WTC11 (cell line): ENCODE results near the gene MYH9. TPM values are rescaled to one million over a fixed set of nuclear protein-coding genes. Genes with fewer than 3 reads are reported as not detected.
A peak's percentile ranks its signal among the peaks of the same experiment; 100 is the strongest.

ENCODE experiments used
- ATAC-seq: fragments of 200-7000 bp; cut with Tn5 transposase; 2 replicates; pipeline ENCODE4 v1.10.0; 2021; ENCODE audit warnings: mild to moderate bottlenecking, moderate library complexity
- Bru-seq: library from RNA; stranded (reverse); fragments of 400-500 nt; gene quantifications from one replicate; lab custom pipeline; 2021; lab: Mats Ljungman, UMichigan
- CTCF ChIA-PET: fragments of 300-600 bp; sonication (Branson Sonifier 250); formaldehyde crosslinking; loops from one replicate; lab custom pipeline; 2021; ENCODE audit warnings: antibody characterized with exemption; lab: Charles Lee
- POLR2A ChIA-PET: fragments of 350-600 bp; sonication (Branson Sonifier 250); formaldehyde crosslinking; loops from one replicate; lab custom pipeline; 2021; ENCODE audit warnings: antibody characterized with exemption; lab: Charles Lee
- DNase-seq: peaks from one replicate; pipeline ENCODE4 v3.0.0; 2021; ENCODE audit warnings: low spot score
- H3K27ac Mint-ChIP-seq: 2 replicates; pipeline ENCODE4 v1.8.0; 2021; ENCODE audit warnings: mixed read lengths
- H3K27me3 Mint-ChIP-seq: 2 replicates; pipeline ENCODE4 v1.8.0; 2021; ENCODE audit warnings: low read depth, mild to moderate bottlenecking, moderate library complexity, mixed read lengths
- H3K36me3 Mint-ChIP-seq: 2 replicates; pipeline ENCODE4 v1.8.0; 2021; ENCODE audit warnings: mixed read lengths
- H3K4me1 Mint-ChIP-seq: 2 replicates; pipeline ENCODE4 v1.8.0; 2022; ENCODE audit warnings: mixed read lengths
- H3K4me3 Mint-ChIP-seq: 2 replicates; pipeline ENCODE4 v1.8.0; 2021; ENCODE audit warnings: mild to moderate bottlenecking, moderate library complexity, mixed read lengths
- H3K9me3 Mint-ChIP-seq: 2 replicates; pipeline ENCODE4 v1.8.0; 2021; ENCODE audit warnings: mixed read lengths
- ATF3 ChIP-seq: sonication (generic); formaldehyde crosslinking; conservative IDR thresholded peaks from 2 replicates; pipeline ENCODE4 v1.8.1; 2022; ENCODE audit warnings: mild to moderate bottlenecking, missing genetic modification reagents
- E2F5 ChIP-seq: sonication (generic); formaldehyde crosslinking; IDR thresholded peaks from 2 replicates; pipeline ENCODE4 v1.8.1; 2022; ENCODE audit warnings: mild to moderate bottlenecking, moderate library complexity, missing genetic modification reagents
- FOXK1 ChIP-seq: sonication (generic); formaldehyde crosslinking; IDR thresholded peaks from 2 replicates; pipeline ENCODE4 v1.8.0; 2022; ENCODE audit warnings: mild to moderate bottlenecking, moderate library complexity, missing genetic modification reagents
- GTF2I ChIP-seq: fragments of 250-450 bp; sonication (Bioruptor Pico); conservative IDR thresholded peaks from 2 replicates; pipeline ENCODE4 v1.4.0; 2021; ENCODE audit warnings: mild to moderate bottlenecking
- NFYB ChIP-seq: sonication (generic); formaldehyde crosslinking; conservative IDR thresholded peaks from 2 replicates; pipeline ENCODE4 v1.8.0; 2022; ENCODE audit warnings: low read depth, missing genetic modification reagents
- PRDM15 ChIP-seq: sonication (generic); formaldehyde crosslinking; IDR thresholded peaks from 2 replicates; pipeline ENCODE4 v1.8.0; 2022; ENCODE audit warnings: missing genetic modification reagents
- SP1 ChIP-seq: sonication (generic); formaldehyde crosslinking; conservative IDR thresholded peaks from 2 replicates; pipeline ENCODE4 v1.8.1; 2022; ENCODE audit warnings: missing genetic modification reagents
- STAT6 ChIP-seq: sonication (generic); formaldehyde crosslinking; conservative IDR thresholded peaks from 2 replicates; pipeline ENCODE4 v1.8.1; 2023; ENCODE audit warnings: mild to moderate bottlenecking, low read depth, missing genetic modification reagents, moderate library complexity
- ZNF219 ChIP-seq: sonication (generic); formaldehyde crosslinking; IDR thresholded peaks from 2 replicates; pipeline ENCODE4 v1.8.0; 2023; ENCODE audit warnings: missing genetic modification reagents, mild to moderate bottlenecking, borderline replicate concordance
- ZNF532 ChIP-seq: fragments of 250-450 bp; sonication (Bioruptor Pico); IDR thresholded peaks from 2 replicates; pipeline ENCODE4 v1.9.0; 2021; ENCODE audit warnings: mild to moderate bottlenecking, borderline replicate concordance
- long read RNA-seq, 3 experiments: library from RNA in 1 of 3; library from capped mRNA in 1 of 3; library from polyadenylated mRNA in 1 of 3; unstranded in 2 of 3; stranded (forward) in 1 of 3; transcript quantifications; one replicate each; pipeline ENCODE4 v2.0.0, GENCODE V29; 2021
- total RNA-seq: library from RNA; stranded (reverse); gene quantifications from 3 replicates; pipeline ENCODE4 v1.2.3, GENCODE V29; 2021

The MYH9 gene
- 272 to 288 TPM (median 277 TPM) in 3 replicates for total RNA-seq
- Bru-seq, nascent RNA = percentile 82 among the genes with signal in this experiment
- long read RNA-seq, experiment 1, full-length matches to known transcripts = 410 of 914 reads
- long read RNA-seq, experiment 1, partial matches to known transcripts = 446 of 914 reads
- long read RNA-seq, experiment 1, other reads (novel, unspliced or antisense) = 58 of 914 reads
- long read RNA-seq, experiment 2, full-length matches to known transcripts = 3 of 332 reads
- long read RNA-seq, experiment 2, partial matches to known transcripts = 198 of 332 reads
- long read RNA-seq, experiment 2, other reads (novel, unspliced or antisense) = 131 of 332 reads
- long read RNA-seq, experiment 3, partial matches to known transcripts = 2 of 3 reads
- long read RNA-seq, experiment 3, other reads (novel, unspliced or antisense) = 1 of 3 reads

- ChIA-PET CTCF (interaction anchor here (0.6 to 1.8 kb wide), 16 partner anchors 9 to 149 kb away, joined by 3 to 9 read pairs (median 4); partner anchors contain the start of gene APOL2), POLR2A (interaction anchor here (0.6 to 5.4 kb wide), 21 partner anchors 9 to 94 kb away, joined by 3 to 66 read pairs (median 5); partner anchors contain the start of gene TXN2)
- Mint-ChIP-seq H3K27ac (peak within 1 kb of the TSS; percentile 95), H3K4me1 (peaks cover 39% of the 10 kb centered on the region), H3K4me3 (peak within 1 kb of the TSS; percentile 87), H3K36me3 (peaks cover 3% of the 10 kb centered on the region), H3K9me3 (no peaks in the 10 kb centered on the region), H3K27me3 (no peaks in the 10 kb centered on the region)
- DNase-seq (peak; percentile 100), ATAC-seq (peak; percentile 93)
- TF ChIP-seq GTF2I (CRISPR knock-in tag) (peak; percentile 69; the same call in 1 of the 2 replicates), ATF3 (CRISPR knock-in tag) (no peak), PRDM15 (CRISPR knock-in tag) (0 out of 2 replicates have a peak, but pooled peaks have one; percentile 19), ZNF532 (no peak), ZNF219 (no peak), STAT6 (CRISPR knock-in tag) (no peak), E2F5 (CRISPR knock-in tag) (peak; percentile 88), FOXK1 (peak; percentile 40; the same call in 1 of the 2 replicates), NFYB (CRISPR knock-in tag) (peak; percentile 98), SP1 (CRISPR knock-in tag) (peak; percentile 100)
These were observed at the start of gene MYH9 for GRCh38 chr22:36387959-36388726. Gene MYH9 (minus strand): TSS chr22:36387967. CDS start chr22:36349236, 38,731 bp downstream.
